Caki2 (cell line): ENCODE data around the gene FBXO40. TPM values are rescaled to one million over a fixed set of nuclear protein-coding genes. Genes with fewer than 3 reads are reported as not detected.

Experiments used
- DNase-seq: peaks from one replicate; pipeline ENCODE4 v3.0.0-alpha.2; 2015; ENCODE audit warnings: low read depth
- in situ Hi-C: cut with HindIII; loops from 2 replicates; pipeline ENCODE4 v1.10.0; 2016; ENCODE audit warnings: low sequenced_read_pairs, low pct_unique_long_range_greater_than_20kb, mixed read lengths
- total RNA-seq: library from RNA; depleted of rRNA; stranded (reverse); fragments of >200 nt; shearing (Covaris generic); gene quantifications from 2 replicates; pipeline ENCODE4 v1.2.3, GENCODE V29; 2014; ENCODE audit warnings: low replicate concordance; rRNA removed

Gene FBXO40
- total RNA-seq, 1 experiment from 2014 or later = not detected

GRCh38 chr3:121654493-121655385 is 61.6 kb downstream of the FBXO40 start:
- DNase-seq = no peak
- in situ Hi-C loops = no loop called here

GRCh38 chr3:121658716-121659435 is 65.7 kb downstream of the FBXO40 start:
- in situ Hi-C loops = no loop called here
- no peak for DNase-seq

- in situ Hi-C loops = no loop called here
- no peak for DNase-seq
Observed at GRCh38 chr3:121659586-121659985, 66.4 kb downstream of the FBXO40 start.

- no peak for DNase-seq
- in situ Hi-C loops = no loop called here
Observed at GRCh38 chr3:121660356-121661171, 67.4 kb downstream of the FBXO40 start, which contains the start of gene HCLS1. Gene HCLS1 (minus strand): TSS chr3:121660903. CDS start chr3:121658347, 2,556 bp downstream.

- in situ Hi-C loops = no loop called here
- no peak for DNase-seq
Observed at GRCh38 chr3:121661376-121661775, 68.2 kb downstream of the FBXO40 start.

- DNase-seq = no peak
- in situ Hi-C loops = no loop called here
Observed at GRCh38 chr3:121662742-121663141, 69.6 kb downstream of the FBXO40 start.

- in situ Hi-C loops = no loop called here
- no peak for DNase-seq
Observed at GRCh38 chr3:121663171-121663847, 70.1 kb downstream of the FBXO40 start.

- DNase-seq = no peak
- in situ Hi-C loops = no loop called here
Observed at GRCh38 chr3:121665488-121665887, 72.3 kb downstream of the FBXO40 start.

GRCh38 chr3:121667333-121667732 is 74.2 kb downstream of the FBXO40 start:
- no peak for DNase-seq
- in situ Hi-C loops = no loop called here

GRCh38 chr3:121670676-121671075 is 77.5 kb downstream of the FBXO40 start:
- in situ Hi-C loops = no loop called here
- DNase-seq = no peak

- no peak for DNase-seq
- in situ Hi-C loops = no loop called here
Observed at GRCh38 chr3:121677141-121677540, 84.0 kb downstream of the FBXO40 start.

Other genes with a start within 250 kb of the FBXO40 start
- gene POLQ, start 47.4 kb upstream of the FBXO40 start, total RNA-seq = 1.7 and 3.0 TPM in 2 replicates
- not detected in 2 replicates for gene ARGFX, start 25.4 kb upstream of the FBXO40 start, total RNA-seq
- gene HCLS1, start 67.5 kb downstream of the FBXO40 start, total RNA-seq = not detected in 2 replicates
- 3.9 and 5.0 TPM in 2 replicates for gene GOLGB1, start 156.4 kb downstream of the FBXO40 start, total RNA-seq
- gene IQCB1, start 241.7 kb downstream of the FBXO40 start, total RNA-seq = 6.0 and 13.6 TPM in 2 replicates
- gene EAF2, start 241.8 kb downstream of the FBXO40 start, total RNA-seq = 0.88 TPM in 1 of 2 replicates, not detected in the other